GM12878 (cell line): ENCODE data around the gene APBA3. TPM values are rescaled to one million over a fixed set of nuclear protein-coding genes. Genes with fewer than 3 reads are reported as not detected.

Experiments
- ATAC-seq: fragments of 200-7000 bp; cut with Tn5 transposase; 3 replicates; pipeline ENCODE4 v1.9.1; 2020; ENCODE audit warnings: mild to moderate bottlenecking, moderate library complexity
- BruUV-seq: library from RNA; stranded (reverse); fragments of 400-500 nt; replicated peaks from 2 replicates; lab custom pipeline; 2021; lab: Mats Ljungman, UMichigan
- CTCF ChIA-PET: fragments of 300-600 bp; sonication (Branson Sonifier 250); formaldehyde crosslinking; extraction: SDS; loops from one replicate; lab custom pipeline; 2021; ENCODE audit warnings: inconsistent platforms; lab: Yijun Ruan, JAX
- POLR2A ChIA-PET: fragments of 350-600 bp; formaldehyde crosslinking; extraction: SDS; loops from one replicate; lab custom pipeline; 2021; ENCODE audit warnings: inconsistent platforms; lab: Charles Lee
- RAD21 ChIA-PET: fragments of 300-600 bp; sonication (Branson Sonifier 250); formaldehyde crosslinking; loops from one replicate; lab custom pipeline; 2023; ENCODE audit warnings: antibody characterized with exemption; ENCODE audit not compliant: unreplicated experiment; lab: Charles Lee
- SMC1A ChIA-PET: fragments of 300-600 bp; sonication (Branson Sonifier 250); formaldehyde crosslinking; loops from one replicate; lab custom pipeline; 2023; ENCODE audit not compliant: unreplicated experiment, uncharacterized antibody; lab: Charles Lee
- DNase-seq: peaks from one replicate; pipeline ENCODE4 v3.0.0-alpha.2; 2011; ENCODE audit warnings: low read depth, low spot score
- FAIRE-seq: peaks from 3 replicates; lab custom pipeline; 2011; peaks lifted over from hg19 to GRCh38; lab: Jason Lieb, UNC
- H2AFZ ChIP-seq: 2 replicates; pipeline ENCODE4 v1.6.0; 2011; ENCODE audit warnings: low read depth, low read length, control low read depth; ENCODE audit not compliant: control insufficient read depth
- H3K27ac ChIP-seq: 2 replicates; pipeline ENCODE4 v1.5.1; 2011; ENCODE audit warnings: control low read depth; ENCODE audit not compliant: control insufficient read depth, insufficient read depth
- H3K27me3 ChIP-seq, 2 experiments: replicated peaks in 1 of 2; 2 replicates each; pipeline versions ENCODE4 v1.6.0 to v1.6.1; 2011; ENCODE audit warnings: low read length in 1 of 2; ENCODE audit not compliant: control insufficient read depth in 2 of 2, insufficient read depth in 2 of 2
- H3K36me3 ChIP-seq, 2 experiments: 2 replicates each; pipeline ENCODE4 v1.5.1; 2011; ENCODE audit warnings: low read length in 1 of 2; ENCODE audit not compliant: control insufficient read depth in 2 of 2, insufficient read depth in 2 of 2
- H3K4me1 ChIP-seq: 2 replicates; pipeline ENCODE4 v1.6.1; 2011; ENCODE audit warnings: mild to moderate bottlenecking, low read length, moderate library complexity, mixed read lengths; ENCODE audit not compliant: control insufficient read depth, insufficient read depth
- H3K4me2 ChIP-seq: 2 replicates; pipeline ENCODE4 v1.6.0; 2011; ENCODE audit warnings: control low read depth; ENCODE audit not compliant: control insufficient read depth, insufficient read depth
- H3K4me3 ChIP-seq: fragments of 200-600 bp; sonication (generic); 2 replicates; pipeline ENCODE4 v1.5.1; 2016
- H3K79me2 ChIP-seq: 2 replicates; pipeline ENCODE4 v1.6.0; 2011; ENCODE audit warnings: low read length; ENCODE audit not compliant: control insufficient read depth, insufficient read depth
- H3K9ac ChIP-seq: 2 replicates; pipeline ENCODE4 v1.8.0; 2011; ENCODE audit warnings: low read length, control low read depth, mixed read lengths; ENCODE audit not compliant: control insufficient read depth, insufficient read depth
- H3K9me3 ChIP-seq: replicated peaks from 3 replicates; pipeline ENCODE4 v1.5.1; 2011; ENCODE audit warnings: mild to moderate bottlenecking, low read length; ENCODE audit not compliant: control insufficient read depth, insufficient read depth
- H4K20me1 ChIP-seq: 2 replicates; pipeline ENCODE4 v1.6.0; 2011; ENCODE audit not compliant: control insufficient read depth, insufficient read depth
- BCL11A ChIP-seq: IDR thresholded peaks from 2 replicates; pipeline ENCODE4 v1.6.1; 2011; ENCODE audit warnings: low read depth, low read length
- DPF2 ChIP-seq: fragments of 450-650 bp; IDR thresholded peaks from 2 replicates; pipeline ENCODE4 v1.6.1; 2017; ENCODE audit warnings: mild to moderate bottlenecking
- HSF1 ChIP-seq: fragments of 150-350 bp; IDR thresholded peaks from 2 replicates; pipeline ENCODE4 v1.6.1; 2014; ENCODE audit warnings: mild to moderate bottlenecking, low read depth, low read length
- IRF4 ChIP-seq: IDR thresholded peaks from 2 replicates; pipeline ENCODE4 v1.6.1; 2011; ENCODE audit warnings: low read depth, low read length
- NFYB ChIP-seq: IDR thresholded peaks from 2 replicates; pipeline ENCODE4 v1.6.1; 2011; ENCODE audit warnings: low read depth, mild to moderate bottlenecking, low read length, improper control_type of control experiment, moderate library complexity; ENCODE audit not compliant: insufficient read depth
- NKRF ChIP-seq: fragments of 450-650 bp; conservative IDR thresholded peaks from 2 replicates; pipeline ENCODE4 v1.6.1; 2017; ENCODE audit warnings: mild to moderate bottlenecking, moderate library complexity
- NRF1 ChIP-seq: conservative IDR thresholded peaks from 2 replicates; pipeline ENCODE4 v1.6.1; 2011; ENCODE audit warnings: mild to moderate bottlenecking, low read depth, low read length, improper control_type of control experiment
- POLR2AphosphoS2 ChIP-seq: IDR thresholded peaks from 2 replicates; pipeline ENCODE4 v1.6.1; 2011; ENCODE audit warnings: low read depth, mild to moderate bottlenecking, low read length, improper control_type of control experiment, moderate library complexity
- SIN3A ChIP-seq: IDR thresholded peaks from 2 replicates; pipeline ENCODE4 v1.6.1; 2012; ENCODE audit warnings: low read depth, low read length, improper control_type of control experiment
- SMARCA5 ChIP-seq: fragments of 450-650 bp; IDR thresholded peaks from 2 replicates; pipeline ENCODE4 v1.6.1; 2017; ENCODE audit warnings: mild to moderate bottlenecking
- SUPT20H ChIP-seq: IDR thresholded peaks from 2 replicates; pipeline ENCODE4 v1.6.1; 2011; ENCODE audit warnings: low read depth, mild to moderate bottlenecking, low read length, moderate library complexity, borderline replicate concordance; ENCODE audit not compliant: control insufficient read depth
- WRNIP1 ChIP-seq: IDR thresholded peaks from 2 replicates; pipeline ENCODE4 v1.6.1; 2011; ENCODE audit warnings: low read depth, low read length, improper control_type of control experiment, borderline replicate concordance
- WGBS: methylation state at CpG from one replicate; pipeline ENCODE4 v1.1.6; 2016; ENCODE audit warnings: low lambda C conversion rate; ENCODE audit not compliant: insufficient replicate concordance, insufficient coverage; ENCODE audit errors: missing lambda C conversion rate; 5-methylcytosine and 5-hydroxymethylcytosine counted together
- in situ Hi-C: fragments of 300-500 bp; cut with MboI; formaldehyde crosslinking; loops from 9 replicates; pipeline ENCODE4 v1.14.3; 2018; ENCODE audit warnings: mixed read lengths
- intact Hi-C: fragments of 100-400 bp; cut with micrococcal nuclease; formaldehyde crosslinking; loops from one replicate; pipeline ENCODE4 v1.14.2; 2022; ENCODE audit not compliant: unreplicated experiment
- polyA plus RNA-seq, 11 experiments: library from polyadenylated mRNA; depleted of rRNA in 4 of 11; unstranded in 6 of 11; stranded (reverse) in 5 of 11; fragments of >200 nt; fragmentation: Nextera tagmentation in 4 of 11; fragmentation: Illumina TruSeq in 1 of 11; extraction: Ambion mirVana in 4 of 11; extraction: Trizol in 1 of 11; gene quantifications; 1 replicate in 1 of 11; 2 replicates in 10 of 11; pipeline versions ENCODE4 v1.2.1 to v1.2.3, GENCODE V29; 2011 to 2016; ENCODE audit warnings: inconsistent platforms in 2 of 11, missing spikeins in 2 of 11, low read depth in 1 of 11
- total RNA-seq, 4 experiments: library from RNA; depleted of rRNA in 3 of 4; stranded (reverse); fragments of >200 nt in 3 of 4; fragmentation: Illumina TruSeq in 1 of 4; extraction: Trizol in 1 of 4; gene quantifications; 2 replicates each; pipeline versions ENCODE4 v1.2.1 to v1.2.3, GENCODE V29; 2013 to 2021
- TF ChIP-seq, protein P1 (sequence below): fragments of 450-650 bp; IDR thresholded peaks from 2 replicates; pipeline ENCODE4 v1.6.1; 2016; ENCODE audit warnings: mild to moderate bottlenecking

APBA3 gene
- total and polyA plus RNA-seq, 10 of the 15 experiments (the other 5 are each of a cell fraction or from before 2014, with no cell fraction given), result 0.31 to 36.4 (median 18.3) TPM

GRCh38 chr19:3790209-3790734 lies 28.8 kb upstream of the APBA3 start (continued):
- TF ChIP-seq NKRF (no peak), WRNIP1 (no peak), BCL11A (no peak)

DNA sequence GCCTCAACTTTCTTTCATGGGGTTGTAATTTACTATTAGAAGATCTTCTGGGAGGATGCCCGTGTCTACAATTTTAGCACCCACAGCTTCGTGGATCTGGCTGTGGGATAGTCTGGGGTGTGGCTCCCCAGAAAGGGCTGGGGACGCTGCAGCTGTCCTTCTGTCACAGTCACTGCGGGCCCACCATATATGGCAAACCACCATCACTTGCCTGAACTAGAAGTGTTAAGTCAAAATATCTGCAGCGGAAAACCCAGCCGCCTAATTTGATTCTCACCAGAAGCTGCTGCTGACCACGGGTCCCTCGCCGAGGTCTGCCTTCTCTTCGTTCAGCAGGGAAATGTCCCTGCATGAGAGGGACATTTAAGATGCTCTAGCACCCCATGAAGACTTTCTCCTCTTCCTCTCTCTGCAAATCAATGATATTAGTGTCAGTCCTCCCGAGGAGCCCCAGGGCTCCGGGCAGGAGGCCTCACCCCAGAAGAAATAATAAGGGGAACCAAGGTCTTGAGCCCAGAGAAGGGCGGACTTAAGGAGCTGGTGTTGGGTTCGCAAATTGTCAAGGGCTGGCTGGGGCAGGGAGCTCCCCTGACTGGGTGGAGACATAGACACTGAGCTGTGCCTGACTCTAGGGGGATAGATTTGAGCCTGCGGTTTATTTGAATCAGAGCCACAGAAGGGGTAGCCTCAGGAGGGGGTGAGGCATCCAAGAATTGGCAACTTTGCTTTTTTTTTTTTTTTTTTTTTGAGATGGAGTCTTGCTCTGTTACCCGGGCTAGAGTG lies 27.7 kb upstream of the APBA3 start:
- Histone ChIP-seq H4K20me1 (no peaks in the 10 kb centered on the region), H3K4me2 (no peak overlapping the region), H3K27me3 (no peaks in the 10 kb centered on the region; a peak in 1 of 4 replicates), H3K9me3 (no peaks in the 10 kb centered on the region; the same call in 2 of the 3 replicates), H3K36me3 (no peaks in the 10 kb centered on the region), H3K27ac (no peak overlapping the region), H3K4me3 (no peak overlapping the region), H2AFZ (no peak overlapping the region), H3K79me2 (no peaks in the 10 kb centered on the region), H3K9ac (no peak overlapping the region), H3K4me1 (no peaks in the 10 kb centered on the region)
- no peak for ATAC-seq
- intact Hi-C loops, result no loop called here
- in situ Hi-C loops, result no loop called here
- POLR2A ChIA-PET, result no interaction called here
- no TSS peak for BruUV-seq
- RAD21 ChIA-PET, result no interaction called here
- SMC1A ChIA-PET, result interaction anchor here (0.7 kb wide), 1 partner anchor 28 kb away, joined by 5 read pairs; no protein-coding TSS in a partner anchor
- DNase-seq, result no peak
- FAIRE-seq, result no peak
- TF ChIP-seq, protein P1, sequence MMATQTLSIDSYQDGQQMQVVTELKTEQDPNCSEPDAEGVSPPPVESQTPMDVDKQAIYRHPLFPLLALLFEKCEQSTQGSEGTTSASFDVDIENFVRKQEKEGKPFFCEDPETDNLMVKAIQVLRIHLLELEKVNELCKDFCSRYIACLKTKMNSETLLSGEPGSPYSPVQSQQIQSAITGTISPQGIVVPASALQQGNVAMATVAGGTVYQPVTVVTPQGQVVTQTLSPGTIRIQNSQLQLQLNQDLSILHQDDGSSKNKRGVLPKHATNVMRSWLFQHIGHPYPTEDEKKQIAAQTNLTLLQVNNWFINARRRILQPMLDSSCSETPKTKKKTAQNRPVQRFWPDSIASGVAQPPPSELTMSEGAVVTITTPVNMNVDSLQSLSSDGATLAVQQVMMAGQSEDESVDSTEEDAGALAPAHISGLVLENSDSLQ, result no peak
- no peak for TF ChIP-seq NRF1
- no peak for TF ChIP-seq SIN3A
- TF ChIP-seq DPF2, result no peak
- no peak for TF ChIP-seq SUPT20H
- no peak for TF ChIP-seq SMARCA5
- no peak for TF ChIP-seq IRF4
- no peak for TF ChIP-seq HSF1
- no peak for TF ChIP-seq POLR2AphosphoS2
- TF ChIP-seq NFYB, result no peak
- TF ChIP-seq, all 136 proteins: peak for 0
- 34% methylated on average over 15 of the region's 16 CpGs for WGBS
- CTCF ChIA-PET, result interaction anchor here (0.6 kb wide), 1 partner anchor 357 kb away, joined by 3 read pairs; no protein-coding TSS in a partner anchor
